ENCODE results near the gene LRRC43.

LRRC43 gene

DNA sequence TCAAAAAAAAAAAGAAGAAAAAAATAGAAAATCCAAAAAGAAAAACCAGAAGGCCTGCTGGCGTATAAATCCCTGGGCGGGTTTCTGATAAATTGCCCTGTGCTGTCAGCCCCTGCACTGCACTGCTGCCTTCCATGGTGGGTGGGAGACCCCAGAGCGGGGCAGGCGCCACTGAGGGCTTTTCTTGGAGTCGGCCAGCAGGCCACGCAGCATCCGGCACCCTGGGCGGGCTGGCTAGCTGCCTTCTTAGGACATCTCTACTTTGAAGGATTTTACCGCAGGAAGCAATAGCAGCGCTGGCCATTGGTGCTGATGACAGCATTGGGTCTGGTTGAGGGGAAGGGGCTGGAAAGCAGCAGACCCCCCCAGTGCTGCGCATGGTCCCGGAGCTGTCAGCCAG, 38.0 kb upstream of the LRRC43 start:
- no peak for DNase-seq (ENCODE audit: low spot score in 2 of 2)
- H3K9me3 ChIP-seq = no peaks in the 10 kb centered on the region
- in situ Hi-C loops (cut with MboI; ENCODE audit: low sequenced_read_pairs) = no loop called here
- H3K27me3 ChIP-seq (ENCODE audit: low read depth) = no peaks in the 10 kb centered on the region
- H3K4me3 ChIP-seq = no peak overlapping the region
- H3K36me3 ChIP-seq (replicated peaks) = peaks cover 22% of the 10 kb centered on the region
- H3K4me1 ChIP-seq = no peaks in the 10 kb centered on the region

DNA sequence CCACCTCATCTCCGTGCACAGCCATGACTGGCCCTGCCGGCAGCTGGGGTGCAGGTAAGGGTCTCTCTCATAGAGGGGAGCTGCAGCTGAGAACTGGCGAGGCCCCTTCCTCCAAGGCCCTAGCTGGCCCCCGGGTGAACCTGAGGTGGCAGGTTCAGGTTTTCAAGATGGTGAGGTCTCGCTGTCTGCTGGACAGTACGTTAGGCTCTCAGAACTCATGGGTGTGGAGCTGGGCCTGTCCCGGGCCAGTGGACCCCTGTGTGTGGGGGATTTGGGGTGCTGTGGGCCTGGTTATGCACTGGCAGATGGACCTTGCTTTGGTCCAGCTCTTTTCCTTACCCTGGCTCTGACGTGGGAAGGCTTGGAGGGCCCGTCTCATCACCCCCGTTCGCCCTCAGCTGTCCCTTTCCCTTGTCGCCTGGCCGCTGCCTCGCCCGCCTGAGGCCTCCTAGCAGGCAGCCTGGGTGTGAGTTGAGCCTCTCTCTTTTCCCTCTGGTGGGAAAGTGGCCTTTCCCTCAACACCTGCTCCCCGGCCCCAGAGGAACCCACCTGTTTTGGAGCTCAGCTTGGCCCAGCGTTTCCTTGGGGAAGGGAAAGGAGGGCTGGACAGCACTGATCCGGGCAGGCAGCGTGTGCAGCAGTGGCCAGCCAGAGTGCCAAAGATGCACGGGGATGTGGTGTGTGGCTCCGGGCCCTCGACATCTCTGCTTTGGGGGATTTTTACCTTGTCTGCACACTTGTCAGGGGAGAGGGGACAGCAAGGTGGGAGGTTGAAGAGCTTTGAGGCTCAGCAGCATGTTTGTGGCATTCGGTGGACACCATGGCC, 37.2 kb upstream of the LRRC43 start:
- no peak for DNase-seq (ENCODE audit: low spot score in 2 of 2)
- H3K4me3 ChIP-seq = no peak overlapping the region
- H3K4me1 ChIP-seq = no peaks in the 10 kb centered on the region
- in situ Hi-C loops (cut with MboI; ENCODE audit: low sequenced_read_pairs) = no loop called here
- no peaks in the 10 kb centered on the region for H3K9me3 ChIP-seq
- no peaks in the 10 kb centered on the region for H3K27me3 ChIP-seq (ENCODE audit: low read depth)
- peaks cover 22% of the 10 kb centered on the region for H3K36me3 ChIP-seq (replicated peaks)

DNA sequence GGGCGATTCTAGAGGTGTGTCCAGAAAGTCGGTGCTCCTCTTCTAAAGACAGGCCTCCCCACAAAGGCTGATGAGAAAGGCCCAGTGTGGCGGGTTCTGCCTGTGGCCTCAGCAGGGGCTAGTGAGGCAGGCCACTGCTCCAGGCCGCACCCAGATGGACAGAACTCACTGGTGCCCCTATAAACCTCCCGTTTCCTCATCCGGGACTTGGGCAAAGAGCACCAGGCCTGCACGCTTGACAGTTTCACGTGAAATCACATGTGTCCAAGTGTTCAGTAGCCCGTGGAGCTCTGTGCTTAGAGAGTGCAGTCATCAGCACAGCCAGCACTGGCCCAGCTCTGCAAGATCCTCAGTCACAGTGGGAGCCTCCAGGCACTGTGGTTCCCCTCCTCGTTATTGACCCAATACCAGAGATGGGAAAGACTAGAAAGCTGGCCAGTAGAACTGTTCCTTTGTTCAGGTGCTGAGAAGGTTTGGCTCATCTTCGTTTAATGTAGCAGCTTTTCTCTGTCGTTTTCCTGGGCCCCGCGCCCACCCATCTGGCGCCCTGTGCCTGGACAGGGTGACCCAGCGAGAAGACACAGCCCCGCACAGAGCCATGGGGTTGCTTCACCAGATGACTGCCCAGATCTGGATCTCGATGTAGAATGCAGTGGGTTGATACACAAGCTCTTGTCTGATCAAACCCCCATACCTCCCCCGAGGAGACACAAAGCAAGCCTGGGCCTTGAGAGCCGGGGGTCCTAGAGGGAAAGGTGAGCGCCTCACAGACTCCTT, 35.2 kb upstream of the LRRC43 start:
- Histone ChIP-seq H3K9me3 (no peaks in the 10 kb centered on the region), H3K4me3 (no peak overlapping the region), H3K36me3 (replicated peaks) (peaks cover 6% of the 10 kb centered on the region), H3K4me1 (no peaks in the 10 kb centered on the region), H3K27me3 (ENCODE audit: low read depth) (no peaks in the 10 kb centered on the region)
- no peak for DNase-seq (ENCODE audit: low spot score in 2 of 2)
- in situ Hi-C loops (cut with MboI; ENCODE audit: low sequenced_read_pairs) = no loop called here

DNA sequence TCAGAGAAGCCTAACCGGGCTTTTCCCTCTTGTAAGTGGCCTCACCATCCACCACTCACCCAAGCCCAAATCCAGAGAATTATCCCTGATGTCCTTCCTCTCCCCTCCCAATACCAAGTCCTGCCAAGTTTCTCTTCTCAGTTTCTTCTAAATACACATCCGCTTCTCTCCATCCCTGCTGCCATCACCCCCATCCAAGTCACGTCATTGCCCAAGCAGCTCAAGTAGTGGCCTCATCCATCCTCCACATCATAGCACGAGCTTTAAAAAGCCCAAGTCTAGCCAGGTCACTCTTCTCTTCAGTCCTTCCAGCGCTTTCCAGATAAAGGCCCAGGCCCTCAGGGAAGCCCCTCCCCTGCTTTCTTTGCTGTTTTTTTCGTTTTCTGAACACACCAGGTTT, 34.3 kb upstream of the LRRC43 start:
- no peaks in the 10 kb centered on the region for H3K9me3 ChIP-seq
- no peak for DNase-seq (ENCODE audit: low spot score in 2 of 2)
- H3K27me3 ChIP-seq (ENCODE audit: low read depth) = no peaks in the 10 kb centered on the region
- in situ Hi-C loops (cut with MboI; ENCODE audit: low sequenced_read_pairs) = no loop called here
- peaks cover 3% of the 10 kb centered on the region; the same call in 1 of the 2 replicates for H3K36me3 ChIP-seq (replicated peaks)
- H3K4me3 ChIP-seq = no peak overlapping the region
- H3K4me1 ChIP-seq = no peaks in the 10 kb centered on the region

DNA sequence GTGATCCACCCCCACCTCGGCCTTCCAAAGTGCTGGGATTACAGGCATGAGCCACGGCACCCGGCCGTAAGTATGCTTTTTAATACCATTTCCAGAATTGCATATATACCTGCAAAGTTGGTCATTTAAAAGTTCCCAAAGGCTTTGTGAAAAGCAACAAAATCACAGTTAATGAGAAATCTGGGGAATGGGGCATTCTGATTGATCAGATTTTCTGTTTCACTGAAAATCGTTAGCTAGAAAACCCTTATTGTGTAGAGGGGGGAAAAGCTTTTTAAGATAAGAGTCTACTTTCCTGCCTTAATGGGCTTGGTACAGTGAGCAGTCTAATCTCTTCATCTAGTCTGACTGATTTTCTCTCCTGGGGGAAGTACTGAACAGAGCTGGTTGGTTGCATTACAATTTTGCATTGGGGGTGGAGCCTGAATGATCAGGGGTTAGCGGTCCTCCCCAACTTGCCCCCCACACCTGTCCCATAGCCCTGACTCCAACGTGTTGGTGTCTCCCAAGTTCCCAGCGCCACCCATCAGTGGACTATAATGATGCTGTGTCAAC, 32.7 kb upstream of the LRRC43 start:
- no peak for DNase-seq (ENCODE audit: low spot score in 2 of 2)
- H3K4me1 ChIP-seq = no peaks in the 10 kb centered on the region
- in situ Hi-C loops (cut with MboI; ENCODE audit: low sequenced_read_pairs) = no loop called here

DNA sequence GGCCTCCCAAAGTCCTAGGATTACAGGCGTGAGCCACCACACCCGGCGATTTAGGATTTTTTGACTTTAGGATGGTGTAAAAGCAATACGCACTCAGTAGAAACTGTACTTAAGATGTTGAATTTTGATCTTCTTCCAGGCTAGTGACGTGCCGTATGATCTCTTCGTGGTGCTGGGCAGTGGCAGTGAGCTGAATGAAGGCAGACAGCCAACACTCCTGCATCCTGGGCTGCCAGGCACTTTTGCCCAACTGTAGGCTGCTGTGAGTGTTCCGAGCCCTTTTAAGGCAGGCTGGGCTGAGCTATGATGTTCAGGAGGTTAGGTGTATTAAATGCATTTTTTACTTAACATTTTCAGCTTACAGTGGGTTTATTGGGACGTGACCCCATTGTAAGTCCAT, 30.2 kb upstream of the LRRC43 start:
- no peaks in the 10 kb centered on the region for H3K36me3 ChIP-seq (replicated peaks)
- H3K9me3 ChIP-seq = no peaks in the 10 kb centered on the region
- no peaks in the 10 kb centered on the region for H3K4me1 ChIP-seq
- no peak overlapping the region for H3K4me3 ChIP-seq
- H3K27me3 ChIP-seq (ENCODE audit: low read depth) = no peaks in the 10 kb centered on the region
- in situ Hi-C loops (cut with MboI; ENCODE audit: low sequenced_read_pairs) = no loop called here
- DNase-seq (ENCODE audit: low spot score in 2 of 2) = no peak

More for the DNA sequence above, 32.7 kb upstream of the LRRC43 start:
- no peaks in the 10 kb centered on the region for H3K27me3 ChIP-seq (ENCODE audit: low read depth)
- no peaks in the 10 kb centered on the region for H3K9me3 ChIP-seq
- no peak overlapping the region for H3K4me3 ChIP-seq
- no peaks in the 10 kb centered on the region for H3K36me3 ChIP-seq (replicated peaks)

DNA sequence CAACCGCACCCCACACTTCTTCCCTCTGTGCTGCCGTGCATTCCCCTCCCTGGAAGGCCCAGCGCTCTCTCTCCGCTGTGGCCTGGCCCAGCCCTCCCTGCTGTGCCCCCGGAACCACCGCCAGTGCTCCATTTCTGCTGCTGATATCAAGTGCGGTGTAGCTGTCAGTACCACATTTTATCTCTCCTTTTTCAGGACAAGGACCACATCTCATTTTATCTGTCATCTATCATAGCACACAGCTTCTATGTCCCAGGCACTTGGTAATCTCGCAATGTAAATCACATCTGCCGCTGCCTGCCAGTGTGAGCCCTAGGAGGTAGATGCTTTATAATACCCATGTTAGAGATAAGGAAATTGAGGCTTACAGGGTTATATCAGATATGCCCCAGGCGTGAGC, 27.2 kb upstream of the LRRC43 start:
- no peaks in the 10 kb centered on the region for H3K9me3 ChIP-seq
- H3K36me3 ChIP-seq (replicated peaks) = no peaks in the 10 kb centered on the region
- no peak overlapping the region for H3K4me3 ChIP-seq
- in situ Hi-C loops (cut with MboI; ENCODE audit: low sequenced_read_pairs) = no loop called here
- no peak for DNase-seq (ENCODE audit: low spot score in 2 of 2)
- no peaks in the 10 kb centered on the region for H3K4me1 ChIP-seq
- no peaks in the 10 kb centered on the region for H3K27me3 ChIP-seq (ENCODE audit: low read depth)

DNA sequence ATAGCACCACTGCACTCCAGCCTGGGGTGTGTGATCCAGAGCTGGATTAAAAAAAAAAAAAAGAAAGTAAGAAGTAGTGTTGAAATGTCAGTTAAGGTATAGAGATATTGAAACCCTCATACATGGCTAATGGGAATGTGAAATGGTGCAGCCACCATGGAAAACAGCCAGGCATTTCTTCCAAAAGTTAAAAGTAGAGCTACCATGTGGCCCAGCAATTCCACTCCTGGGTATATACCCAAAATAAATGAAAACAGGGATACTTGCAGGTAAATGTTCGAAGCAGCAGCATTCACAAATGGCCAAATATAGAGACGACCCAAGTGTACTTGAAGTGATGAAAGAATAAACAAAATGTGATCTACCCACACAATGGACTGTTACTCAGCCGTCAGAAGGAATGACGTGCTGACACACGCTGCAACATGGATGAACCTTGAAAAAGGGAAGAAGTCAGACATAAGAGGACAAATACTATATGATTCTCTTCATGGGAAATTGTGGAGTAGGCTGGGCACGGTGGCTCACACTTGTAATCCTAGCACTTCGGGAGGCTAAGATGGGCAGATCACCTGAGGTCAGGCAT, 24.1 kb upstream of the LRRC43 start:
- DNase-seq (ENCODE audit: low spot score in 2 of 2) = no peak
- H3K9me3 ChIP-seq = no peaks in the 10 kb centered on the region
- H3K4me1 ChIP-seq = no peaks in the 10 kb centered on the region
- in situ Hi-C loops (cut with MboI; ENCODE audit: low sequenced_read_pairs) = no loop called here
- no peaks in the 10 kb centered on the region for H3K27me3 ChIP-seq (ENCODE audit: low read depth)
- H3K36me3 ChIP-seq (replicated peaks) = no peaks in the 10 kb centered on the region
- H3K4me3 ChIP-seq = no peak overlapping the region

DNA sequence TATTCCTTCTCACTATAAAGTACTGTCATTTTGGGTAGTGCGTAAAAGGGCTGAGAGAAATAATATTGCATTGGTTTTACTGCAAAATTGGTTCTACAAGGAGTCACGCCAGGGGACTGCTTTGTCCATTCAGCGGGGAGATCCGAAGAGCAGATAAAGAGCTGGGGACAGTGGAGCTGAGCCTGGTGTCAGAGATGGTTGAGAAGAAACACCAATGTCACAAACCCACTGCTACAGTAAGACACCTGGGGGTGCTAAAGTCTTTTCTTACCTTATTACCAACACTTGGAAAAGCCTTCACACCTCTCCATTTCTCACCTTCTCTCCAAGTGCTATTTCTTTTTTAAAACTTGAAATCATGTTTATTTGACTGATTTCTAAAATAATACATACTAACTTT, 23.0 kb upstream of the LRRC43 start:
- Histone ChIP-seq H3K36me3 (replicated peaks) (no peaks in the 10 kb centered on the region), H3K4me3 (no peak overlapping the region), H3K9me3 (no peaks in the 10 kb centered on the region), H3K27me3 (ENCODE audit: low read depth) (no peaks in the 10 kb centered on the region), H3K4me1 (no peaks in the 10 kb centered on the region)
- in situ Hi-C loops (cut with MboI; ENCODE audit: low sequenced_read_pairs) = no loop called here
- no peak for DNase-seq (ENCODE audit: low spot score in 2 of 2)

DNA sequence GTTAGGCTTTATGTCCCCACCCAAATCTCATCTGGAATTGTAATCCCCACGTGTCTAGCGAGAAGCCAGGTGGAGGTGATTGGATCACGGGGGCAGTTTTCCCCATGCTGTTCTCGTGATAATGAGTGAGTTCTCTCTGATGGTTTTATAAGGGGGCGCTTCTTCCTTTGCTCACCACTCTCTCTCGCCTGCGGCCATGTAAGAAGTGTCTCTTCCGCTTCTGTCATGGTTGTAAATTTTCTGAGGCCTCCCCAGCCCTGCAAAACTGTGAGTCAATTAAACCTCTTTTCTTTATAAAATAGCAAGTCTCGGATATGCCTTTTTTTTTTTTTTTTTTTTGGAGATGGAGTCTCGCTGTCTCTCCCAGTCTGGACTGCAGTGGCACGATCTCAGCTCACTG, 22.2 kb upstream of the LRRC43 start:
- DNase-seq (ENCODE audit: low spot score in 2 of 2) = no peak
- Histone ChIP-seq H3K27me3 (ENCODE audit: low read depth) (no peaks in the 10 kb centered on the region), H3K4me3 (no peak overlapping the region), H3K9me3 (no peaks in the 10 kb centered on the region), H3K36me3 (replicated peaks) (no peaks in the 10 kb centered on the region), H3K4me1 (no peaks in the 10 kb centered on the region)
- in situ Hi-C loops (cut with MboI; ENCODE audit: low sequenced_read_pairs) = no loop called here

DNA sequence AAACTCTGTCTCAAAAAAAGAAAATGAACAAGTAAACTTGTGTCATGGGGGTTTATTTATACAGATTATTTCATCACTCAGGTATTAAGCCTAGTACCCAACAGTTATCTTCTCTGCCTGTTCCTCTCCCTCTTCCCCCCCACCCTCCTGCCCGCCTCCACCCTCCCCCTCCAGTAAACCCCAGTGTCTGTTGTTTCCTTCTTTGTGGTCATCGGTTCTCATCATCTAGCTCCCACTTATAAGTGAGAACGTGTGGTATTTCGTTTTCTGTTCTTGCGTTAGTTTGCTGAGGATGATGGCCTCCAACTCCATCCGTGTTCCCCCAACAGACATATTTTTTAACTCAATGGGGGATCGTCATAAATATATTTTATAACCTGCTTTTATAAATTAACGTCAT, 21.2 kb upstream of the LRRC43 start:
- in situ Hi-C loops (cut with MboI; ENCODE audit: low sequenced_read_pairs) = no loop called here
- Histone ChIP-seq H3K36me3 (replicated peaks) (no peaks in the 10 kb centered on the region), H3K27me3 (ENCODE audit: low read depth) (no peaks in the 10 kb centered on the region), H3K4me1 (no peaks in the 10 kb centered on the region), H3K9me3 (no peaks in the 10 kb centered on the region), H3K4me3 (no peak overlapping the region)
- DNase-seq (ENCODE audit: low spot score in 2 of 2) = no peak

DNA sequence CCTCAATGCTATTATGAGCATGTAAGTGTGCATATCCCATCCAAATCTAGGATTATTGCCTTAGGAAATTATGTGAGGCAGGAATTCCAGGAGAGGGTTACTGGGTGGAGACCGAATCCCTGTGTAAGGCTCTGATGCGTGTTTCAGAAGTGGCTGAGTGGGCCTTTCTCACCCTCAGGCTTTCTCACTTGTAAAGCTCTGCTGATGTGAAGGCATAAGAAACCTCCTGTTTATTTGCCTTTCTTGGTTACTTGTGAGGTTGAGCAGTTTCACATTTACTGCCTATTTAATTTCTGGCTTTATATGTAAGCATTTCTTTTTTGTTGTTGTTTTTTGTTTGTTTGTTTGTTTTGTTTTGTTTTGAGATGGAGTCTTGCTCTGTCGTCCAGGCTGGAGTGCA, 19.9 kb upstream of the LRRC43 start:
- in situ Hi-C loops (cut with MboI; ENCODE audit: low sequenced_read_pairs) = no loop called here
- no peak overlapping the region for H3K4me3 ChIP-seq
- no peaks in the 10 kb centered on the region for H3K4me1 ChIP-seq
- no peaks in the 10 kb centered on the region for H3K36me3 ChIP-seq (replicated peaks)
- H3K27me3 ChIP-seq (ENCODE audit: low read depth) = no peaks in the 10 kb centered on the region
- DNase-seq (ENCODE audit: low spot score in 2 of 2) = no peak
- no peaks in the 10 kb centered on the region for H3K9me3 ChIP-seq

DNA sequence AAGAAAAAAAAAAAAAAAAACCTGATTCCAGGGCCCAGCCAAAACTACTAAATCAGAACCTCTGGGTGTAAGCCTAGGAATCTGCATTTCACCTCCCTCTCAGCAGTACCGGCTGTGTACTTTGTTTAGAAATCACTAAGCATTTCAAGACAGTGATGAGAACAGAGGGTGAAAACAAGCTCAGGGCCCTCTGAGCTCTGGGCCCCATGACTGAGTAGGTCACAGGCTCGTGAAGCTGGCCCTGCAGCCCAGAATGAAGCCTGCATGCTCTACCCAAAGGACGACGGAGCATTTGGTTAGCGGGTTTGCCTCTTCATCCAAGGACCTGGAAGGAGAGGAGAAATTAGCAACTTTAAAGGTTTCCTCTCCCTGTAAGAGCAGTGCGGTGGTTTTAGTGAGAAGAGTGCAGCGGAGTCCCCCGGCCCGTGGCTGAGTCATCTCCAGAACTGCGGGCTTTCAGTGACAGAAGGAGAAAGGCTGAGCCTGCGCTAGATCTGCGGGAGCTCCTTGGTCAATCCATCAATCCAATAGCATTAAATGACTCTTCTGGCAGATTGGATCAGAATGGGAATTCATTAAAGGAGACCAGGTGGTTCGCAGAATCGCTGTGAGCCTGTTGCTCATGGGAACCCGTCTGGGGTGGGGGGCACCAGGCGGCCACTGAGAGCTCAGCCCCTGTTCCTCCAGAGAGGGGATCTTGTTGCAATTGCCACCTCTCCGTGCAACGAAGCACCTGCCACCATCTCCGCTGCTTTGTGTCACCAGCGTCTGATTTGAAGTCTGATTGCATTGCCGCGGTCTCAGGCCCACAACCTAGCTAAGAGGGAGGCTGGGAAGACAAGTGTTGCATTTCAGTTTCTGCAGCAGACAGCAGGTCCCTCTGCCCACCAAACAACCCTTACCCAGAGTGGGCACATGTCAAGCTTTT, 16.2 kb upstream of the LRRC43 start:
- no peak for DNase-seq (ENCODE audit: low spot score in 2 of 2)
- Histone ChIP-seq H3K9me3 (no peaks in the 10 kb centered on the region), H3K36me3 (replicated peaks) (no peaks in the 10 kb centered on the region), H3K27me3 (ENCODE audit: low read depth) (no peaks in the 10 kb centered on the region), H3K4me1 (no peaks in the 10 kb centered on the region), H3K4me3 (no peak overlapping the region)
- in situ Hi-C loops (cut with MboI; ENCODE audit: low sequenced_read_pairs) = no loop called here

Data from HAP-1 (cell line).